HG03039 (cell line): Measurements from ENCODE around the gene CALML6.

Experiments
- ATAC-seq: cut with Tn5 transposase; IDR thresholded peaks from one replicate; pipeline ENCODE4 v1.9.1; 2021; ENCODE audit warnings: mild to moderate bottlenecking, moderate library complexity; ENCODE audit not compliant: unreplicated experiment

Gene CALML6

DNA sequence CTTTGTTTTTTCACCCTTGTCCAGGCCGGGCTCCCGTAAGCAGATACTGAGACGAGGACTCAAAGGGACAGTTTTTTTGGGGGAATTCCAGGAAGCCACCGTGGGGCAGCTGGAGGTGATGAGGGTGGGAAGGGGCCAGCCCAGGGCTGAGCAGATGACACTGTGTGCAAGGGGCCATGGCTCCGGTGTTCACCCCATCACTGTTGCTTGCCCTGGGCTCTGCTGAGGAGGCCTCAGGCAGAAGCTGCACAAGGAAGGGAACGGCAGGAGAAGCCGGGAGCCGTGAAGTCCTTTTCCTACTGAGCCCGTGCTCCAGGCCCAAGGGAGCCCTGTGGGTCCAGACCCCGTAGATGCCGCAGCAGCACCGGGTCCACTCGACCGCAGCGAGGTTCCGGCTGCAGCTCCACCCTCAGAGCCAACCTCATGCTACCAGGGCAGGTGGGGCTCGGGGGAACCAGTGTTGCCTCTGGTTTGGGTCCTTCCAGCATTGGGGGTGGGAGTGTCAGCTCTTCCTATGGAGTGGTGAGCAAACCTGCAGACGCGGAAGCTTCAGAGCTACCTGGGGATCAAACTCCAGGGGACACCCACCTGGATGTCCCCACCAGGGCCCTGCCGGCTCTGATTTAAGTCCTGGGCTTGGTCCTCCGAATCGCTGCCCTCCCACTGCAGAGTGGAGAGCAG, 4.3 kb upstream of the CALML6 start:
- no peak for ATAC-seq

- no peak for ATAC-seq
Observed at GRCh38 chr1:1911350-1912041, 3.6 kb upstream of the CALML6 start.

DNA sequence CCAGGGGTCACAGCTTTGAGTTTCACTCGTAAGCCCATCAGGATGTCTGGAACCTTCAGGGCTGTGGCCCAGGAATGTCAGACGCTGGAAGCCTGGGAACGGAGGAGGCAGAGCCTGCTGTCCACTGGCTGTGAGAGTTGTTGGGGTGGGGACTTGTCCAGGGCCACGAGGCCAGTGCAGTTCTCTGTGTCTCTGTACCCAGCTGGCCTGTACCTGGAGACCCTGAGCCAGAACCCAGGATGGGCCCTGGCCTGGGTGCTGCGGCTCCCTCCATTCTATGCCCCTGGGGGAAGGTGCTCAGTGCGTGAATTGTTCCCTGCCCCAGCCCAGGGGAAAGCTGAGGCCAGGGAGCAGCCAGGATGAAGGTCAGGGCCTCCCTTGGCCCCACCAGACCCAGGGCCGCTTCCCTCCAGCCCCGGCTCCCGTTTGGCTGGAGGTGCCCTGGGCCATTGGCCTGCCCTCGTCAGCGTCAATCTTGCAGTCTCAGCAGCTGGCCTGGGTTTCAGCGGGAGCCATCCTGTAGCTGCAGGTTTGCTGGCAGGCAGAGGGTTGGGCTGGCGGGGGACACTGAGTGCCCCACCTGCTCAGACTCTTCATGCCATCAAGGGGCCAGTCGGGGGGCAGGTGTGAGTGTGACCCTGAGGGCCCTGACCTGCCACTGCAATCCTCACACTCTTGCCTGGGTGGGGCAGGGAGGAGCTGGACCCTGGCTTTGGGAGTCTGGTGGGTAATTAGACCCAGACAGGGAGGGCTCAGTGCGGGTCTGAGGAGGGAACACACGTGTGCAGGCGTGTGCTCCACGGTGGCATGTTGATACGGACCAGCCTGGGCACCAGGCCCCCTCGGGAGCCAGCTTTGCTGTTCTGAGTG, 724 bp upstream of the CALML6 start:
- ATAC-seq, result no peak

DNA sequence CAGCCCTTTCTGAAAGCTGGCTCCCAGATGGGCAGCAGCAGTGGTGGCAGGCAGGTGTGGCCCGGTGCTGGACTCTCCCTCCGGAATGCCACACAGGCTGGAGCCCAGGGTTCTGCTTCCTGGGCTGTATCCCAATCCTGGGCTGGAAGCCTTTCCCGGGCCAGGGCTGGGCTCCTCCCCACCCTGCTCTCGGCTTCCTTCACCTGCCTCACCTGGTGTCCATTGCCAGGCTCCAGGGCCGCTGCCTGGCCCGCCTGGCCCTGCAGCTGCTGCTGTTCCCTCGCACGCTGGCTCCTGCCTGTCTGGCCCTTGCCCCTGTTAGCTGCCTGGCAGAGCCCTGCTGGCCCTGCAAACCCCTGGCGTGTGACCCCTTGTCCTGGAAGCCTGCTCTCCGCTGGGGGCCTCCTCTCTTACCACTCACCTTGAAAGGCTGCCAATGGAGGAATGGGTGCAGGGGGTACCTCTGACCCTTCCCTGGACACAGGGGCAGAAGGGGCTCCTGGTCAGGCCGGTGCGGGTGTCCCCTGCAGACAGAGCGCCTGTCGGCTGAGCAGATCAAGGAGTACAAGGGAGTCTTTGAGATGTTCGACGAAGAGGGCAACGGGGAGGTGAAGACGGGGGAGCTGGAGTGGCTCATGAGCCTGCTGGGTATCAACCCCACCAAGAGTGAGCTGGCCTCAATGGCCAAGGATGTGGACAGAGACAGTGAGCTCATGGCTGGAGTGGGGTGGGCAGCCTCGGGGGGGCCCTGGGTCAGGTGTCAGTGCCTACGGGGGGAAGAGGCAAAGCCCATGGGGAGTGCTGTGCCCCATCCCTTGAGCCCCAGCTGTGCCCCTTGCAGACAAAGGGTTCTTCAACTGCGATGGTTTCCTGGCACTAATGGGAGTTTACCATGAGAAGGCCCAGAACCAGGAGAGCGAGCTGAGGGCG, 1.1 kb downstream of the CALML6 start:
- no peak for ATAC-seq

- no peak for ATAC-seq
Observed at GRCh38 chr1:1916851-1917251, 1.8 kb downstream of the CALML6 start.

GRCh38 chr1:1917304-1917976, 2.4 kb downstream of the CALML6 start:
- ATAC-seq, result no peak

DNA sequence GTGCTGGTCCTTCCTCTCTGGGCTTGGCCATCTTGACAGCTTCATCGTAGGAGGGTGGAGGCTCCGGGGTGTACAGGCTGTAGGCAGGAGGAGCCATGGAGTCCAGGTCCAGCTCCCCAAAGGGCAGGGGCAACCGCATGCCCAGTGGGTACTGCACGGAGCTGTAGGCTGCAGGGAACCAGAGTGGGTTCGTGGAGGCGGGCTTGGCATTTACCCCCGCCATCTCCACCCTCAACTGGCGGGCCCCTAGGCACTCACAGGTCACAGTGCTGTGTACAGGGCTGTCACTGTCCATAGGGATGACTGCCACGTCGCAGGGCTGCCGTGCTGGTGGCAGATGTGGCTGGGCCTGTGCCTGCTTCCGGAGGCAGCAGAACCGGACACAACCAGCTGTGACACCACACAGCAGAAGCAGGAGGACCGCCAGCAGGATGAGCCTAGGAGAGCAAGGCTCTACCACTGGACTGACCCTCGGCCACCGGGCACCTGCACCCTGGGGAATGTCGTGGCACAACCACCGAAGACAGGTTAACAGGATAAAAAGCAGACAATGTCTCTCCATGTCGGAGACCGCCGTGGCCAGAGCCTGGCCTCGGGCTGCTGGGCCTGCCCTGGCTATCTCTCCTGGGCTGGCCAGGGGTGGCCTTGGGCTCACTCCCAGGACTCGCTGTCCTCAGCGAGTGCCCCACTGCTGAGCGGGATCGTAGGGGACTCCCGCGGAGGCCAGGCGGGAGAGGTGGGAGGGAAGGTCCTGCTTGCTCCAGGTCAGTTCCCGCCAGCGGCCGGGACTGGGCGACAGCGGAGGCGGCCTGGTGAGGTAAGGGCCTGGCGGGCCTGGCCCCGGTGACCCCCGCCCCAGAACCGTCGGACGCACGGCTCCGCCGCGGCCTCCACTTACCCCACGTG, 3.2 kb downstream of the CALML6 start:
- ATAC-seq, result no peak

DNA sequence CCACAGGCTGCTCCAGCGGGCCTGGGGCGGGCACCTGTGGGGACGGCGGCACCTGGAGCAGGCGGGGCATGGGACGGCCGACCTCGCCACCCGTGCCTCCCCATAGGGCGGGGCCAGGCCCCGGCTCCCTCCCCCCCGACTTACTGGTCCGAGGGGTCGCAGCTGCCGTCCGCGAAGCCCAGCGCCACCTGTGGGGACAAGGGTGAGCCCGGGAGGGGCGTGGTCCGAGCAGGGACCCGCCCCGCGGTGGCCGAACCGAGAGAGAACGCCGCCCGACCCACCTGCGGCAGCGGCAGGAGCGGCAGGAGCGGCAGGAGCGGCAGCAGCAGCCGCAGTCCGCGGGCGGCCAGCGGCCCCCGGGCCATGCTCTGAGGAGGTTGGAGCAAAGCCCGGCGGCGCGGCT, 3.8 kb downstream of the CALML6 start, which contains the start of gene TMEM52:
Gene TMEM52, minus strand, starts transcription at position 379 of the 403 bp plus-strand sequence. Its CDS starts 14 bp downstream, at position 365.
- peak; percentile 16 for ATAC-seq

GRCh38 chr1:1919304-1920056, 4.4 kb downstream of the CALML6 start:
- peak; percentile 75 for ATAC-seq

- no peak for ATAC-seq
Observed at GRCh38 chr1:1920057-1920607, 5.1 kb downstream of the CALML6 start.

DNA sequence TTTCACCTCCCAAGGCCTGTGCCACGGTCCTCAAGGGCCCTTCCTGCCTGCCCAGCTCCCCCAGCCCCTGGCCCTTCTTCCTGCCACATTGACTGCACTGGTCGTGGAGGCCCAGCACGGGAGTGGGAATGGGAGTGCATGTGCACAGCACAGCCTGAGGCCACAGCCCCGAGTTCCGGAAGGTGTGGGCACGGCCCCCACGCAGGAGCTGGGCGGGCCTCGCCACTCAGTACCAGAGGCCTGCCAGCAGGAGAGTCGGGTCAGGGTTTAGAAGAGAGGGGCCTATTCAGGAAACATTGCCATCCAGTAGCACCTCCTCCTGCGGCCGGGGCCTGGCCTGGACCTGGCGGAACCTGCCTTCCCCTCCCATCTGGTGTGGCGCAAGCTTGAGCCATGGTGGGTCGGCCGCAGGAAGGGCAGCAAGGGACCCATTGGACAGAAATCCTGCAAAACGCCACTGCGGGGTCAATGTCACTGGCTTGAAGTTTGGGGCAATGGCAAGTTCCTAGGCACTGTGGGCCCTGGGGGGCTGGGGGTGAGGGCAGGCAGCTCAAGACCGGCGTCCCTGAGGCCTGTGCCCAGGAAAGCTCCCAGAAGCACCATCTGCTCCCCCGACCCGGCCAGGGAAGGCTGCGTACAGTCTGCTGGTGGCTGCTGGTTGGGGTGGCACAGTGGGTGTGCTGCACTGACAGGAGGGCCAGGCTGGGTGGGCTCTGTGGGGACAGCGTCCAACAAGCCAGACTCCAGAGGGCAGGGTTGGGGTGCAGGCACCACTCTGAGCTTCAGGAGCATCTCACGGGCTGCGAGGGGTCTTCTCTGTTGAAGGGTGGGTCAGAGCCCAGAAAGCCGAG, 5.8 kb downstream of the CALML6 start:
- no peak for ATAC-seq

- ATAC-seq, result no peak
Observed at GRCh38 chr1:1921459-1921862, 6.4 kb downstream of the CALML6 start.

DNA sequence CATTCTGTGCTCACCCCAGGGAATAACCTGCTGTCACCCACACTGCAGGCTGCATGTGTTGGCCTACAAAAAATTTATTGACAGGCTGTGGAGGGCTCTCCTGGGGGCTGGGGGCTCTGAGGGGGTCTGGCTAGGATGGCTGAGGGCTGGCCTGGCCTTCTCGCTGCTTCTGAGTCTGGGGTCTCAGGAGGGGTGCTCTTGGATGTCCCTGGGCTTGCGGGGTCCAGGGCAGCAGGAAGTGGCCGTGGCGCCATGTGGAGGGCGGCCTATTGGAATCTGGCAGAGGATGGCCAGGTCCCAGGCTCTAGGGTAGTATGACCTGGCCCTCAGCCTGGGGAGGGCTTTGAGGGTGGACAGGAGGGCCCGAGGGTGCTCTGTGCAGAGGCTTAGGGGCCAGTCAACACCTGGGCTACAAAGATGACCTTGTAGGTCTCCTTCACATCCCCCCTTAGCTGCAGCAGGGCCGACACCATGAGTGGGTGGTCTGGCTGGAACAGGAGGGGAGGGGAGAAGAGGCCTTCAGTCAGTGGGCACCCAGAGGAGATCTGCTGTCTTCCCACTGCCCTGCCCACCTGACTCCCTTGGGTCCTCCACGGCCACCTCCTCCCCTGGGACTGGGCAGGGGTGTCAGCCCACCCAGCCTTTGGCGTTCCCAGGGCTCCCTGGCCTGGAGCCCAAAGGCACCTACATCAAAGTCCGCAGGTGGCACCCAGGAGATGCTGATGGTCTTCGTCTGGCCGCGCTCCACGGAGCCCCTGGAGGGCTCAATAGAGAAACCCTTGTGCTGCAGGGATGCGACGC, 7.0 kb downstream of the CALML6 start:
- ATAC-seq, result no peak

DNA sequence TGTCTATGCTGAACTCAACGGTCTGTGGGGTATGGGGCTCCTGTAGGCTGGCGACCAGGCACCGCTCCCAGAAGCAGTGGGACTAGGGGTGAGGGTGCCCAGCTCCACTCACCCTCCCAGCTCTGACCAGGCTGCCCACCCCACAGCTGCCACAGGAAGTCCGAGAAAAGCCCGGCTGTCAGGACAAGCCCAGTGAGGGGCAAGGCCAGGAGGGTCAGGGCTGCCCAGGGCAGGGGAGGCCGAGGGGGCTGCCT, 7.6 kb downstream of the CALML6 start:
- no peak for ATAC-seq

DNA sequence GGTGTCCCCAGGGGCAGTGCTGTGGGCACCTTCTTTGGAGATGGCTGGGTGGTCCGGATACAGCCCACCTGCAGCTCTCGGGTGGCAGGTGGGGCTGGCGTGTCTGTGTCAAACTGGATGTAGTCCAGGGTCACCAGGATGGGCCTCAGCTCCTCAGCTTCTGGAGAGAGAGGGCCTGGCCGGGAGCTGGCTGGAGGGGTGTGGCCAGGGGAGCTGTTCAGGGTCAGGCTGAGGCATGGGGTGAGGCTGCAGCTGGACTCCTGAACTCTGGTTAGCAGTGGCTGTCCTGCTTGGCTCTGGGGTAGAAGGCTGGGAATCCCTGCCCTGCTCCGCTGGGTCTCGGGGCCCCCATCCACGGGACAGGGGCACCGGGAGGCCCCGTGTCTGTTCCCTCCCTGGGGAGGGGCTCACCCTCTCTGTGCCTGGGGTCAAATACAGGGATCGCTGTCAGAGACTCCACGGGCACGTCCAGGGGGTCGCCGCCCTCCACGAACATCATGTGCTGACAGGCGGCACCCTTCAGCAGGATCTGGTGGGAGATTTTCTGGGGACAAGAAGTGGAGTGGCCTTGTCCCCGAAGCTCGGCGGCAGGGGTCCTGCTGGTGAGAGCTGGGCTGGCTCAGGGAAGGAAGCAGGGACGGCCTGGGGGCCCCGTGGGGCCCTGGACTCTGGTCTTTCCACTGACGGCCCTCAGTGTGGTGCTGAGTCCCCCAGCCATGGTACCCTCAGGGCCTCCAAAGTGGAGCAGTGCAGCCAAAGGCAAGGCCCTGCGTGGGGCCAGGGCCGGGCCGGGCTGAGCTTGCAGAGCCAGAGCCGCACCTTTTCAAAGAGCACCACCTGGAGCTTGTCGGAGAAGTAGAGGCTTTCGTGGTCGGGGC, 8.1 kb downstream of the CALML6 start:
- ATAC-seq, result no peak
